HCT116 (cell line): Measurements from ENCODE around the gene IFNL4. TPM values are rescaled to one million over a fixed set of nuclear protein-coding genes. Genes with fewer than 3 reads are reported as not detected.

Experiments
- ATAC-seq: fragments of 200-7000 bp; cut with Tn5 transposase; 2 replicates; pipeline ENCODE4 v1.9.1; 2020; ENCODE audit warnings: mild to moderate bottlenecking, moderate library complexity
- BruUV-seq: library from RNA; stranded (reverse); fragments of 400-500 nt; replicated peaks from 2 replicates; lab custom pipeline; 2021; lab: Mats Ljungman, UMichigan
- CTCF ChIA-PET: fragments of 300-600 bp; sonication (Branson Sonifier 250); formaldehyde crosslinking; loops from one replicate; lab custom pipeline; 2021; ENCODE audit warnings: antibody characterized with exemption; lab: Charles Lee
- POLR2A ChIA-PET: fragments of 300-600, 350-600 bp; sonication (Branson Sonifier 250); formaldehyde crosslinking; loops from one replicate; lab custom pipeline; 2021; ENCODE audit warnings: antibody characterized with exemption; lab: Charles Lee
- RAD21 ChIA-PET, 2 experiments: fragments of 300-600 bp; sonication (Branson Sonifier 250); formaldehyde crosslinking; loops; one replicate each; lab custom pipeline; 2023; ENCODE audit warnings: low total read pairs in 2 of 2; ENCODE audit not compliant: uncharacterized antibody in 2 of 2, unreplicated experiment in 2 of 2, low non-redundant PET in 1 of 2; lab: Charles Lee
- DNase-seq: peaks from one replicate; pipeline ENCODE4 v3.0.0-alpha.2; 2010; ENCODE audit warnings: low read depth, low spot score
- H2AFZ ChIP-seq: fragments of 200-600 bp; shearing (Covaris generic), sonication (generic); 2 replicates; pipeline ENCODE4 v1.6.1; 2017; ENCODE audit warnings: low read depth, mixed run types, mixed read lengths, antibody characterized with exemption, low read length; ENCODE audit not compliant: poor library complexity, severe bottlenecking
- H3K27ac ChIP-seq: 2 replicates; pipeline ENCODE4 v1.5.1; 2012; ENCODE audit warnings: low read depth, low read length
- H3K27me3 ChIP-seq: fragments of 200-600 bp; sonication (generic); 2 replicates; pipeline ENCODE4 v1.6.1; 2016; ENCODE audit warnings: mixed run types, low read length, mixed read lengths; ENCODE audit not compliant: insufficient read depth
- H3K36me3 ChIP-seq, 2 experiments: fragments of 200-500 bp in 1 of 2; fragments of 200-600 bp in 1 of 2; sonication (Bioruptor generic) in 1 of 2; sonication (generic) in 1 of 2; 2 replicates each; pipeline versions ENCODE4 v1.5.1 to v1.6.1; 2014 to 2016; ENCODE audit warnings: low read length in 2 of 2, inconsistent platforms in 1 of 2, mixed read lengths in 1 of 2, mixed run types in 1 of 2; ENCODE audit not compliant: insufficient read depth in 2 of 2, control insufficient read depth in 1 of 2
- H3K4me1 ChIP-seq, 2 experiments: fragments of 200-600 bp in 1 of 2; sonication (generic) in 1 of 2; 2 replicates each; pipeline versions ENCODE4 v1.5.1 to v1.6.1; 2012 to 2017; ENCODE audit warnings: low read length in 2 of 2, inconsistent platforms in 1 of 2, mild to moderate bottlenecking in 1 of 2, mixed read lengths in 1 of 2, mixed run types in 1 of 2, moderate library complexity in 1 of 2; ENCODE audit not compliant: insufficient read depth in 2 of 2, control insufficient read depth in 1 of 2
- H3K4me2 ChIP-seq: fragments of 200-600 bp; sonication (generic); 2 replicates; pipeline ENCODE4 v1.6.1; 2017; ENCODE audit warnings: mixed run types, low read length, mixed read lengths
- H3K4me3 ChIP-seq, 2 experiments: fragments of 200-600 bp in 1 of 2; sonication (generic) in 1 of 2; replicated peaks in 1 of 2; 2 replicates each; pipeline ENCODE4 v1.5.1; 2011 to 2016; ENCODE audit warnings: low read length in 2 of 2, control low read depth in 1 of 2, low read depth in 1 of 2, mild to moderate bottlenecking in 1 of 2, mixed read lengths in 1 of 2, mixed run types in 1 of 2
- H3K79me2 ChIP-seq: fragments of 200-600 bp; sonication (generic); 2 replicates; pipeline ENCODE4 v1.6.1; 2017; ENCODE audit warnings: mild to moderate bottlenecking, mixed run types, low read length, moderate library complexity, mixed read lengths; ENCODE audit not compliant: insufficient read depth
- H3K9ac ChIP-seq: fragments of 200-600 bp; sonication (generic); 2 replicates; pipeline ENCODE4 v1.6.1; 2016; ENCODE audit warnings: low read length, mixed read lengths
- H3K9me2 ChIP-seq: fragments of 200-600 bp; sonication (generic), shearing (Covaris generic); 2 replicates; pipeline ENCODE4 v1.6.1; 2017; ENCODE audit warnings: mixed run types, mild to moderate bottlenecking, moderate library complexity; ENCODE audit not compliant: insufficient read depth
- H3K9me3 ChIP-seq, 2 experiments: fragments of 200-500 bp in 1 of 2; fragments of 200-600 bp in 1 of 2; sonication (Bioruptor generic) in 1 of 2; sonication (generic) in 1 of 2; 2 replicates each; pipeline ENCODE4 v1.6.1; 2014 to 2017; ENCODE audit warnings: low read length in 2 of 2, mixed read lengths in 2 of 2, inconsistent platforms in 1 of 2, low read depth in 1 of 2, mild to moderate bottlenecking in 1 of 2, mixed run types in 1 of 2, moderate library complexity in 1 of 2; ENCODE audit not compliant: control insufficient read depth in 1 of 2, insufficient read depth in 1 of 2
- H4K20me1 ChIP-seq: fragments of 200-600 bp; sonication (generic), shearing (Covaris generic); 2 replicates; pipeline ENCODE4 v1.6.1; 2017; ENCODE audit warnings: mixed run types, mild to moderate bottlenecking, moderate library complexity; ENCODE audit not compliant: insufficient read depth
- CTCF ChIP-seq, 3 experiments: fragments of 200-600 bp in 1 of 3; sonication (generic) in 1 of 3; IDR thresholded peaks in 2 of 3; conservative IDR thresholded peaks in 1 of 3; 2 replicates each; pipeline ENCODE4 v1.5.1; 2012 to 2017; ENCODE audit warnings: low read depth in 2 of 3, low read length in 2 of 3, antibody characterized with exemption in 1 of 3, borderline replicate concordance in 1 of 3, control low read depth in 1 of 3, mild to moderate bottlenecking in 1 of 3, mixed read lengths in 1 of 3, mixed run types in 1 of 3, moderate library complexity in 1 of 3; ENCODE audit not compliant: insufficient read depth in 1 of 3
- ELF1 ChIP-seq: IDR thresholded peaks from 2 replicates; pipeline ENCODE4 v1.6.1; 2012; ENCODE audit warnings: low read depth, borderline replicate concordance
- FOSL1 ChIP-seq: IDR thresholded peaks from 2 replicates; pipeline ENCODE4 v1.6.1; 2012; ENCODE audit warnings: low read depth
- REST ChIP-seq: IDR thresholded peaks from 2 replicates; pipeline ENCODE4 v1.6.1; 2012; ENCODE audit warnings: low read depth
- ZNF274 ChIP-seq: fragments of 200-500 bp; sonication (Bioruptor generic); IDR thresholded peaks from 2 replicates; pipeline ENCODE4 v1.6.1; 2014; ENCODE audit warnings: mild to moderate bottlenecking, low read depth, low read length, inconsistent platforms
- intact Hi-C: fragments of 100-400 bp; cut with micrococcal nuclease; formaldehyde crosslinking; loops from 2 replicates; pipeline ENCODE4 v1.10.0; 2022
- total RNA-seq: library from RNA; stranded (reverse); gene quantifications from one replicate; pipeline ENCODE4 v1.2.1, GENCODE V29; 2021; ENCODE audit not compliant: unreplicated experiment

The IFNL4 gene
- total RNA-seq, 1 experiment from 2014 or later, result not detected

GRCh38 chr19:39200066-39200802 is 48.4 kb downstream of the IFNL4 start:
- Histone ChIP-seq H2AFZ (no peak overlapping the region), H3K9me2 (no peaks in the 10 kb centered on the region), H4K20me1 (no peaks in the 10 kb centered on the region), H3K27me3 (no peaks in the 10 kb centered on the region), H3K4me3 (no peak overlapping the region), H3K27ac (no peak overlapping the region), H3K4me2 (no peak overlapping the region), H3K4me1 (peaks cover 7 to 24% of the 10 kb centered on the region in 2 experiments; a peak in 3 of 4 replicates), H3K79me2 (no peaks in the 10 kb centered on the region), H3K9ac (no peak overlapping the region), H3K9me3 (no peaks in the 10 kb centered on the region), H3K36me3 (no peaks in the 10 kb centered on the region)
- intact Hi-C loops, result no loop called here
- no peak for TF ChIP-seq FOSL1
- TF ChIP-seq ZNF274, result no peak
- no peak for TF ChIP-seq ELF1
- no peak for TF ChIP-seq CTCF (IDR thresholded peaks at IDR 0.05 in 2 of 3, conservative IDR thresholded peaks at IDR 0.05 in 1 of 3; ENCODE audit: borderline replicate concordance in 1 of 3, insufficient read depth in 1 of 3, low read depth in 2 of 3, low read length in 2 of 3)
- no TSS peak for BruUV-seq
- DNase-seq (no peak), ATAC-seq (no peak)
- ChIA-PET POLR2A (no interaction called here), RAD21 (no interaction called here), CTCF (no interaction called here)

GRCh38 chr19:39199025-39199424 is 49.6 kb downstream of the IFNL4 start:
- DNase-seq (no peak), ATAC-seq (no peak)
- ChIA-PET POLR2A (no interaction called here), CTCF (interaction anchor here (0.6 to 1.4 kb wide), 2 partner anchors 269 to 1298 kb away, joined by 3 read pairs; partner anchors contain the start of genes MRPS12 and SARS2)
- Histone ChIP-seq H3K9me2 (no peaks in the 10 kb centered on the region), H3K79me2 (no peaks in the 10 kb centered on the region), H3K4me3 (no peak overlapping the region), H4K20me1 (no peaks in the 10 kb centered on the region), H3K9me3 (no peaks in the 10 kb centered on the region), H2AFZ (no peak overlapping the region), H3K27me3 (no peaks in the 10 kb centered on the region), H3K9ac (no peak overlapping the region)
- intact Hi-C loops, result no loop called here
- TF ChIP-seq REST, result no peak
- TF ChIP-seq, all 23 proteins: peak for 0
- Histone ChIP-seq H3K4me1 (peaks cover 7 to 29% of the 10 kb centered on the region in 2 experiments; a peak in 3 of 4 replicates), H3K4me2 (no peak overlapping the region), H3K36me3 (no peaks in the 10 kb centered on the region), H3K27ac (no peak overlapping the region)
- BruUV-seq, result no TSS peak
- RAD21 ChIA-PET, result no interaction called here
